ENCODE data around the gene EMCN.
"Not testable (repeated sequence)": the region's sequence is repeated elsewhere in the genome, so short reads cannot be mapped to it uniquely, and the experiment has no call there.

EMCN gene, protein sequence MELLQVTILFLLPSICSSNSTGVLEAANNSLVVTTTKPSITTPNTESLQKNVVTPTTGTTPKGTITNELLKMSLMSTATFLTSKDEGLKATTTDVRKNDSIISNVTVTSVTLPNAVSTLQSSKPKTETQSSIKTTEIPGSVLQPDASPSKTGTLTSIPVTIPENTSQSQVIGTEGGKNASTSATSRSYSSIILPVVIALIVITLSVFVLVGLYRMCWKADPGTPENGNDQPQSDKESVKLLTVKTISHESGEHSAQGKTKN

GRCh38 chr4:100517864-100518341, at the start of gene EMCN:
TSS of gene EMCN (minus strand) at chr4:100518022. CDS start at chr4:100517914, 108 bp downstream.
- peaks cover 7% of the 10 kb centered on the region for H3K4me1 Mint-ChIP-seq
- H3K9me3 Mint-ChIP-seq = no peaks in the 10 kb centered on the region
- no peak within 1 kb of the TSS for H3K4me3 Mint-ChIP-seq
- no peaks in the 10 kb centered on the region for H3K36me3 Mint-ChIP-seq
- ATAC-seq = no peak
- peaks cover 49% of the 10 kb centered on the region for H3K27me3 Mint-ChIP-seq
- no peak within 1 kb of the TSS for H3K27ac Mint-ChIP-seq

DNA sequence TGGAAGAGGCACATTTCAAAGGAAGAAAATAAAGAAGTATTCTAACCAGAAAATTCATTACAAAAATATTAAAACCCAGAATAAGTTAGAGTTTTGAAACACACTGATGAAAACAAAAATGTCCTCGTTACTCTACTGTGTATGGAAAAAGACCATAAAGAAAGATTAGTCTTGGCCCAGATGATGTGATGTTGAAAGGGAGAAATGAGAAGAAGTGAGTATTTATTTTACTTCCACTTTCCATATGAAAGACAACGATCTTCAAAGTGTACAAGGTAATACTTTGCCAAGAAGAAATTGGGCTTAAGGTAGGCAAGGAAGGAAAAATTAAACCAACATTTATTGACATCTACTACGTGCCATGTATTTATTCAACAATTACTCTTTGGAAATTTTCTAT, 48.6 kb upstream of the EMCN start:
- Mint-ChIP-seq H3K9me3 (no peaks in the 10 kb centered on the region), H3K4me3 (peak overlapping the region; percentile 59), H3K4me1 (peaks cover 26% of the 10 kb centered on the region), H3K27ac (peak overlapping the region; percentile 67), H3K27me3 (no peaks in the 10 kb centered on the region), H3K36me3 (no peaks in the 10 kb centered on the region)
- ATAC-seq = no peak

DNA sequence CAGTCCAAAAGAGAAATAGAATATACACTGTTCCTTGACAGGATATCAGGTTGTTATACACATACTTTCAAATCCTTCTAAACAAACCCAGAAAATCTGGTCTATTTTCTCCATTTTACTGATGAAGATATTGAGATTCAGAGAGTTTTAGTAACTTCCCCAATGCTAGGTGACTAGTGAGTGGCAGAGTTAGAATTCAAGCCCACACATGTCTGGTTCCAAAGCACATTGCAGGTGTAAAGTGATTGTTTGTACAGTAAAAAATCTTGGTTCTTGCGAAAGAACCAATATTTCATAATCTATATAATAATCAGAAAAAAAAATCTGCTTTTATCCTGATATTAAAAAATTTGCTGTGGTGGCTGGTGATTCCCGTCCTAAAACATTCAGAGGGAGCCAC, 39.5 kb upstream of the EMCN start:
- Mint-ChIP-seq H3K4me3 (no peak overlapping the region), H3K4me1 (no peaks in the 10 kb centered on the region), H3K27ac (no peak overlapping the region), H3K27me3 (peaks cover 34% of the 10 kb centered on the region), H3K36me3 (no peaks in the 10 kb centered on the region), H3K9me3 (peaks cover 3% of the 10 kb centered on the region)
- no peak for ATAC-seq

DNA sequence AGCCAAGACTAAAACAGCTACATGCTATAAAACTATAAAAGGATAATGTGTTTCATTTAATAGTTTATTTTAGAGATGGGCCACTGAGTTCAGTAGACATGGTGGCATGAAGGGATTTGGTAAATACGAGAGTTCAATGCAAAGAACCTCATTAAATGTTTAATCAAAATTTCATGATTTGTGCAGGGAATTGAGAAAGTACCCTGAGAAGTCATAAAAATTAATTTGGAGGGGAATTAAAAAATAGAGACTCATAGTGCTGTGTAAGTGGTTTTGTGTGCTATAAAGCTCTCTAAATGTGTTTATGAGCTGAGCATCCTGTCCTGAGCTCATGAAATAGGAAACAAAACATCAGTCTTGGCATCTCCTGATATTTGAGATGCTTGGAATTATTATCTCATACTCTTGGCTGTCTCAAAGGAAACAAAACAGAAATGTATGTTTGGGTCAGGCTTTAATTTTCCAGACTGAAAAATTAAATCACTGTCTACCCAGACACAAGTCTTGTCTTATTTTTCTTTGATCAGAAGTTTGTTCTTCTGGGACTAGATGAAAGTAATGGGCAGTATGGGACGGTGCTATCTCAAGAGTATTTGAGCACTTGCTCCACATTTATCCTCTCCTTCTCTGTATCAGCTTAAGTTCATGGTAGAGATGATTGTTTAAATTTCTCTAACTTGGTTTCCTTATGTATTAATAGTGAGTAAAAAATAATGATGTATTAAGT, 38.0 kb upstream of the EMCN start:
- H3K27me3 Mint-ChIP-seq = peaks cover 42% of the 10 kb centered on the region
- H3K9me3 Mint-ChIP-seq = no peaks in the 10 kb centered on the region
- H3K36me3 Mint-ChIP-seq = no peaks in the 10 kb centered on the region
- no peak overlapping the region for H3K4me3 Mint-ChIP-seq
- no peak for ATAC-seq
- no peaks in the 10 kb centered on the region for H3K4me1 Mint-ChIP-seq
- H3K27ac Mint-ChIP-seq = no peak overlapping the region

- H3K4me1 Mint-ChIP-seq = no peaks in the 10 kb centered on the region
- H3K4me3 Mint-ChIP-seq = no peak overlapping the region
- H3K27me3 Mint-ChIP-seq = peaks cover 8% of the 10 kb centered on the region
- H3K36me3 Mint-ChIP-seq = no peaks in the 10 kb centered on the region
- no peak for ATAC-seq
- no peak overlapping the region for H3K27ac Mint-ChIP-seq
- no peaks in the 10 kb centered on the region for H3K9me3 Mint-ChIP-seq
These were observed 30.4 kb upstream of the EMCN start for GRCh38 chr4:100548200-100548560.

DNA sequence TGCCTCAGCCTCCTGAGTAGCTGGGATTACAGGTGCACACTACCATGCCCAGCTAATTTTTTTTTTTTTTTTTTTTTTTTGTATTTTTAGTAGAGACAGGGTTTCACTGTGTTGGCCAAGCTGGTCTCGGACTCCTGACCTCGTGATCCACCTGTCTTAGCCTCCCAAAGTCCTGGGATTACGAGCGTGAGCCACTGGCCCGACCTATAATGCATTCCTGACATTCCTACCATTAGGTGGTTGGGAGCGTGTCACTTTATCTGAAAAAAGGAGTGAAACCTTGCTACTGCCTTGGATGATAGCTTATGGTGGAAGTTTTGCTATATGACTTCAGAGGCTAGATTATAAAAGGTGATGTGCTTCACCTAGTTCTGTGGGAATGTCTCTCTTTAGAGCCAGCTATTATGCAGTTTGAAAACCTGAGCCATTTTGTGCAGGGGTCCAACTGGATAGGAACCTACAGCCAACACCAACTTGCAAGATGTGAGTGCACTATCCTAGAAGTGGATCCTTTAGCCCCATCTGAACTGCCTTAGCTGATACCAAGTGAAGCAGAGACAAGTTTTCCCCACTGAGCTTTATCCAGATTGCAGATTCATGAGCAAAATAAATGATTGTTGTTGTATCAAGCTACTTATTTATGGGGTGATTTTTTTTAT, 29.8 kb upstream of the EMCN start:
- Mint-ChIP-seq H3K4me3 (no peak overlapping the region), H3K27me3 (peaks cover 8% of the 10 kb centered on the region), H3K4me1 (no peaks in the 10 kb centered on the region), H3K36me3 (no peaks in the 10 kb centered on the region), H3K9me3 (no peaks in the 10 kb centered on the region), H3K27ac (no peak overlapping the region)
- no peak for ATAC-seq

- no peak overlapping the region for H3K27ac Mint-ChIP-seq
- no peak for ATAC-seq
- no peaks in the 10 kb centered on the region for H3K9me3 Mint-ChIP-seq
- no peaks in the 10 kb centered on the region for H3K27me3 Mint-ChIP-seq
- no peaks in the 10 kb centered on the region for H3K4me1 Mint-ChIP-seq
- no peak overlapping the region for H3K4me3 Mint-ChIP-seq
- no peaks in the 10 kb centered on the region for H3K36me3 Mint-ChIP-seq
These were observed 27.6 kb upstream of the EMCN start for GRCh38 chr4:100545427-100545826.

DNA sequence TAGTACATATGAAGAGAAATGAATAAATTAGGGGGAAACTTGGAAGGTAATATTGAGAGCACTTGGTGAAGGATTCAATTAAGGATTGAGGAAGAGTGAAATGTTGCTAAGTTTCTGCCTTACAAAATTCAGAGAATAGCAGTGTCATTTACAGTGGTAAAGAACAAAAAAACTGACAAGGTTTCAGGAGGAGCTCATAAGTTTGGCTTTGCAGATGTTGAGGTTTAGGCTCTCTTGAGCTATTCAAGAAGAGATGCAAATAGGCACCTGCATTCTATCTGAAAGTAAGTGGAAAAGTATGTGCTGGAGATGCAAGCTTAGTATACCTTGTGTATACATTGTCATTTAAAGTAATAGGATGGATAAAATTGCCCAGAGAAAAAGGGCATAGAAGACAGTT, 22.3 kb upstream of the EMCN start:
- no peak for ATAC-seq
- no peaks in the 10 kb centered on the region for H3K4me1 Mint-ChIP-seq
- no peak overlapping the region for H3K4me3 Mint-ChIP-seq
- no peaks in the 10 kb centered on the region for H3K9me3 Mint-ChIP-seq
- H3K27me3 Mint-ChIP-seq = peaks cover 16% of the 10 kb centered on the region
- no peaks in the 10 kb centered on the region for H3K36me3 Mint-ChIP-seq
- no peak overlapping the region for H3K27ac Mint-ChIP-seq

- H3K4me1 Mint-ChIP-seq = no peaks in the 10 kb centered on the region
- H3K27me3 Mint-ChIP-seq = peaks cover 20% of the 10 kb centered on the region
- H3K4me3 Mint-ChIP-seq = no peak overlapping the region
- no peak overlapping the region for H3K27ac Mint-ChIP-seq
- no peaks in the 10 kb centered on the region for H3K9me3 Mint-ChIP-seq
- H3K36me3 Mint-ChIP-seq = no peaks in the 10 kb centered on the region
- ATAC-seq = no peak
These were observed 21.9 kb upstream of the EMCN start for GRCh38 chr4:100539706-100540105.

GRCh38 chr4:100533741-100534140, 15.9 kb upstream of the EMCN start:
- H3K36me3 Mint-ChIP-seq = no peaks in the 10 kb centered on the region
- no peak overlapping the region for H3K27ac Mint-ChIP-seq
- no peak overlapping the region for H3K4me3 Mint-ChIP-seq
- no peak for ATAC-seq
- H3K4me1 Mint-ChIP-seq = no peaks in the 10 kb centered on the region
- H3K27me3 Mint-ChIP-seq = peaks cover 56% of the 10 kb centered on the region
- peaks cover 12% of the 10 kb centered on the region for H3K9me3 Mint-ChIP-seq

- ATAC-seq, H3K27ac Mint-ChIP-seq, H3K4me1 Mint-ChIP-seq, H3K36me3 Mint-ChIP-seq, H3K4me3 Mint-ChIP-seq: not testable (repeated sequence)
- Mint-ChIP-seq H3K27me3 (peaks cover 41% of the 10 kb centered on the region), H3K9me3 (peaks cover 12% of the 10 kb centered on the region)
These were observed 12.3 kb upstream of the EMCN start for GRCh38 chr4:100530161-100530560.

GRCh38 chr4:100525686-100526085, 7.9 kb upstream of the EMCN start:
- Mint-ChIP-seq H3K27me3 (peaks cover 20% of the 10 kb centered on the region), H3K4me1 (no peaks in the 10 kb centered on the region), H3K4me3 (no peak overlapping the region), H3K36me3 (no peaks in the 10 kb centered on the region), H3K9me3 (peaks cover 12% of the 10 kb centered on the region), H3K27ac (no peak overlapping the region)
- no peak for ATAC-seq

- Mint-ChIP-seq H3K27ac (no peak overlapping the region), H3K36me3 (no peaks in the 10 kb centered on the region), H3K27me3 (peaks cover 45% of the 10 kb centered on the region), H3K4me3 (no peak overlapping the region), H3K9me3 (no peaks in the 10 kb centered on the region), H3K4me1 (peaks cover 7% of the 10 kb centered on the region)
- no peak for ATAC-seq
These were observed 1.4 kb upstream of the EMCN start for GRCh38 chr4:100519205-100519604.

- H3K36me3 Mint-ChIP-seq = no peaks in the 10 kb centered on the region
- no peak overlapping the region for H3K27ac Mint-ChIP-seq
- ATAC-seq = no peak
- H3K4me3 Mint-ChIP-seq = no peak overlapping the region
- H3K27me3 Mint-ChIP-seq = peaks cover 49% of the 10 kb centered on the region
- no peaks in the 10 kb centered on the region for H3K9me3 Mint-ChIP-seq
- H3K4me1 Mint-ChIP-seq = peaks cover 7% of the 10 kb centered on the region
These were observed 1.6 kb downstream of the EMCN start for GRCh38 chr4:100516225-100516624.

DNA sequence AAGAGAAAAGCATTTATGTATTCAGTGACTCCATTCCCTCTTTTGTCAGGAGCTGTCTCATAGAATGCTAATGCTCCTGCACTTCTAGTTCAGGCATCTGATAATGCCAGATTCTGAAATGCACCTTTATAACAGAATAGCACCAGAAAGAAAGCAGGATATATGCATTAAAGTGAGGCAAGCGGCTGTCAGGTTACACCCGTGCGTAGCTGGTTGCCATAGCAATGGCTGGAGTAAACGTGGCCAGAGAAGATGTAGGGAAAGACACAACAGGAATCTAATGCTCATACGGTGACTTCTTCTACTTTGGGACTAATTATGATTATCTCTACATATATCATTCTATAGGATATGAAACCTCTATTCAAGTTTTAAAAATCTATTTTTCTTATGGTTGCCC, 5.9 kb downstream of the EMCN start:
- H3K9me3 Mint-ChIP-seq = no peaks in the 10 kb centered on the region
- no peak overlapping the region for H3K4me3 Mint-ChIP-seq
- H3K4me1 Mint-ChIP-seq = no peaks in the 10 kb centered on the region
- no peaks in the 10 kb centered on the region for H3K36me3 Mint-ChIP-seq
- ATAC-seq = no peak
- H3K27ac Mint-ChIP-seq = no peak overlapping the region
- peaks cover 29% of the 10 kb centered on the region for H3K27me3 Mint-ChIP-seq

- Mint-ChIP-seq H3K27ac (no peak overlapping the region), H3K9me3 (no peaks in the 10 kb centered on the region), H3K4me3 (no peak overlapping the region)
These were observed 7.3 kb downstream of the EMCN start for GRCh38 chr4:100510551-100510950.

More at GRCh38 chr4:100510551-100510950, 7.3 kb downstream of the EMCN start:
- Mint-ChIP-seq H3K27me3 (peaks cover 17% of the 10 kb centered on the region), H3K36me3 (no peaks in the 10 kb centered on the region), H3K4me1 (no peaks in the 10 kb centered on the region)
- no peak for ATAC-seq
